ENCODE data around the gene NME9. TPM values are rescaled to one million over a fixed set of nuclear protein-coding genes. Genes with fewer than 3 reads are reported as not detected.

The NME9 gene
- polyA plus RNA-seq, 3 donors, result 2.7 to 5.0 (median 3.4) TPM

- DNase-seq, result no peak
These were observed 33.7 kb upstream of the NME9 start for GRCh38 chr3:138363322-138363721.

DNA sequence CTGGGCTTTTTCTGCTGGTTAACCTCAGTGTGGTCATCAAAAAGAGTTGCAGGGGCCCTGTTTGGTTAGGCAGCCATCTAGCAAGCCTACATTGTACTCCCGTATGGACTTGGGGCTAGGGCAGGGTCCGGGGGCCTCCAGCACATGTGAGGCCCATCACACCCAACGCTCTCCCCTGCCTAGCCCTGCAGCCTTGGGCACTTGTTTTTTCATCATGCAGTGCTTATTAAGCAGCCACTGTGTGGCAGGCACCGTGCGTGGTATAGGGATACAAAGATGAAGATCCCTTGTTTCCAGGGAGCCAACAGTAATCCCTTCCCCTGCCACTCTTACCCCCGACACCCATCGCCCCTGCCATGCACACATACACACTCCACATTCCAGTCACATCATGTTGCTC, 32.9 kb upstream of the NME9 start:
- no peak for DNase-seq

DNA sequence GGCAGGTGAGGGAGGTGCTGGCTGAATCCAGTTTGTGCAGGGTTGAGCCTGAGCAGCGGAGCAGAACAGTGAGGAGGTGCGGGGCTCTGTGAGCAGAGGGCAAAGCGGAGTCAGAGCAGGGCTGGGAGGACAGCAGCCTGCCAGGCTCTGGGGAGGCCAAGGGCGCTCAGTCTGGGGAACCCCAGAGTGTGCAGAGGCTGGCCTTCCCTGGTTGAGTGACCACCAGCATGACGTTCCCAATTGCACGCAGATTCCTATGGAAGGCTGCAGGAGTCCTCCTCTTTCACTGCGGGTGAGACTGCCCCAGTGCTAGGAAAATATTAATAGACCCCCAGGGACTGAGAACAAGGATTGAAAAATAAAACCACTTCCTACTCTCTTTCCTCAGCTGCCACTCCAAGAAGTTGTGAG, 31.9 kb upstream of the NME9 start:
- DNase-seq, result peak; percentile 67

GRCh38 chr3:138360869-138361525, 31.3 kb upstream of the NME9 start:
- DNase-seq, result no peak

- no peak for DNase-seq
These were observed 30.5 kb upstream of the NME9 start for GRCh38 chr3:138359919-138360868.

DNA sequence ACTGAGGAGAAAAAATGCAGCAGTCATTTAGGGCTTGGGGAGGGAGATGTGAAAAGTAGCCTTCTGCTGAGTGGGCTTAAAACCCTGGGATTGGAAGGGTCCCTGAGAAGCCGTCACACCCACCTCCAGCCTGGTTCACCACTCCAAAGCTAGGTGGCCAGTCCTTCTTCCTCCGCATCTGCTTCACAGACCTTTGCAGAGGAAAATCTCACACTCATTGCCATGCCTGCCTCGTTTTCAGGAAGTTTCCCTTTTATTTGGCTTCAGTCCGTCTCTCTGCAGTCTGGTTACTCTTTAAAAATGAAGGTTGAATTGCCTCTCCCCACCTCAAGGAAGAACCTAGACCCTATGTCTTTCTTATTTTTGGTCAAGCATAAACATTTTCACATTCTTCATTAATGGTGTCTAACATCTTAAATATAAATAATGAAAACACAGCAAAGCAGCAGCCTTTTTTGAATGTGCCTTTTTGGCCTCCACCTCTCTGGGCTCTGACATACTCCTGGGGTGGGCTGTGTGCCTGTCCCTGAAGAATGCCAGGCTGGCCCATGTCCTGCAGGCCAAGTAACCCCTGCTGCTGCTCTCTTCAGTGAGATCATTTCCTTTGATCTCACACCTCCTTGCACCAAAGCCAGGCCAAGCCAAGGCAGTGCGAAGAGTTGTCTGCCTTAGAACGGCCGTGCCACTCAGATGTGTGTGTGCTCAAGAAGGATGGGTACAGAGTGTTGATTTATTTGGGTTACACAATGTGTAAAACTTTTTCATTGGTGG, 29.7 kb upstream of the NME9 start:
- DNase-seq, result no peak

DNA sequence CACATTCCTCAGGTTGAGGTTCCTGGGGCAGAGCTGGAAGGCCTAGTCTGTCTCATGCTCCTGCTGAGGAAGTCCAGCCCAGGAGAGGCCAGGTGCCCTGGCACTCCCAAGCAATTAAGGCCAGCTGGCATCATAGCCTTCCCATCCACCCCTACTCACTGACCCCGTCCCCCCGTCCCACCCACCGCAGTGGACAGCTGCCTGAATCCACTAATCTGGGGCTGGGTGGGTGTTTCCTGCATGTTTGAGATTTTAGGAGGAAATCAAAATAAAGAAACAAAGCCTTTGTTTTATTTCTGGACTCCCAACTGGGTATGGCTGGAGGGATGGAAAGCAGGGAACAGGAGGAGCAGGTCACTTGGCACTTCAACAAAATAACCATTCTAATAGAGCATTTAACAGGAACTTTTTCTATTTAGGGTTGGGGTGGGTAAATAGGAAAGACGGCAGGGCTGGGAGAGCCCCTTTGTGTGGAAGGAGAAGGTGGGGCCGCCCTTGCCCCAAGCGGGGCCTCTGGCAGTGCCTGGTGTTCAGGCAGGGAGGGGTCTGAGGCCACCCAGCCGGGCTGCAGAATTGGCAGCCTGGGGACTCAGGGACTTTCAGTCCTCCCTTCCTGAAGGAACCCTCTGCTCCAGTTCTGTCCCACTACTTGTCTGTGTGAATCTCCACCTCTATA, 27.2 kb upstream of the NME9 start:
- DNase-seq, result no peak

DNA sequence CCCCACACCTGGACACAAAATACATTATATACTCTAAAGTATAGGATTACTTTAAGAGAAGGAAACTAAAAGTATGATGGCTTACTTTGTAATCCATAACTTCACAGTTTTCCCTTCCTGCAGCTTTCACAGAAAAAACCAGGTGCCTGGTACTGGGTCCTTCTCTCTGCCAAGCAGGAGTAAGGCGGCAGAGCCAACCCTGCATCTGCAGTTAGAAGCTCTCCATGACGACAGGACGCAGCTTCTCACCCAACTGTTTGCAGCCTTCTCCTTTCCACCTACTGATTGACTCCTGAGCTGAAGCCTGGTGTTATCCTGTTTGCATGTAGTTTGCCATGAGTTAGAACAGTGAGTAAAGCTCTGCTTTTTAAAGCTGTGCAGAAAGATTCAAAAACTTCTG, 25.4 kb upstream of the NME9 start:
- no peak for DNase-seq

GRCh38 chr3:138354376-138354775, 24.7 kb upstream of the NME9 start:
- no peak for DNase-seq

GRCh38 chr3:138351916-138352550, 22.4 kb upstream of the NME9 start:
- no peak for DNase-seq

GRCh38 chr3:138351151-138351550, 21.5 kb upstream of the NME9 start:
- DNase-seq, result no peak

DNA sequence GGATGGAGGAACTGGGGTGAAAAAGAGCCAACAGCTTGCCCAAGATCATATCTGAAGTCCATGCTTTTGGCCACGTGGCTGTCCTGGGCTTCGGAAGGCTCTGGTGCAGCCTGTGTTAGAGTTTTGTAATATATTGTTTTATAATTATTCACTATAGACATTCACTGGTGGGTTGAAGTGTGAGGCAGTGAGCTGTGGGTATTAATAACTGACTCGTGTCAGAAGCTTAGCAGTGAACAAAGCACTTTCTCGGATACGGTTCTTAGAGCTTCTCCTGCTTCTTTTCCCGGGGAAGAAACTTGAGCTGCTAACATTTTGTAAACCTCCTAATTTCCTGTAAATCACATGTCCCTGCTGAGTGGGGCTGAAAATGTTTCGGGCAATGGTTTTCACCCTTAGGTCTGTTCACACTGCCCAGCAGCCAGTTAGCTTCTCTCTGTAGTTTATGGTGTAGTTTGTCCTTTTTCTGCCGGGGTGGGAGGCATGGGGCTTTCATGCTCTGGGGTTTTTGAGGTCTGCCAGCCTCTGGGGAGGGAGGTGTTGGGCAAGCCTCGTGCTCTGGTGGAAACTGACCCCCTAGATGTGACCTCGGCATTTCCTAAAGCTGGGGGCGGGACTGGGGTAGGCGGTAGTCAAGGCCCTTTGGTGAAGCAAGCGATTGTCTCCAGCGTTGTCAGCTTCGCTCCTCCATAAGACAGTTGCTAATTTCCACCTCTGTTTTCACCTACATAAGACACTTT, 20.4 kb upstream of the NME9 start:
- DNase-seq, result peak; percentile 52

DNA sequence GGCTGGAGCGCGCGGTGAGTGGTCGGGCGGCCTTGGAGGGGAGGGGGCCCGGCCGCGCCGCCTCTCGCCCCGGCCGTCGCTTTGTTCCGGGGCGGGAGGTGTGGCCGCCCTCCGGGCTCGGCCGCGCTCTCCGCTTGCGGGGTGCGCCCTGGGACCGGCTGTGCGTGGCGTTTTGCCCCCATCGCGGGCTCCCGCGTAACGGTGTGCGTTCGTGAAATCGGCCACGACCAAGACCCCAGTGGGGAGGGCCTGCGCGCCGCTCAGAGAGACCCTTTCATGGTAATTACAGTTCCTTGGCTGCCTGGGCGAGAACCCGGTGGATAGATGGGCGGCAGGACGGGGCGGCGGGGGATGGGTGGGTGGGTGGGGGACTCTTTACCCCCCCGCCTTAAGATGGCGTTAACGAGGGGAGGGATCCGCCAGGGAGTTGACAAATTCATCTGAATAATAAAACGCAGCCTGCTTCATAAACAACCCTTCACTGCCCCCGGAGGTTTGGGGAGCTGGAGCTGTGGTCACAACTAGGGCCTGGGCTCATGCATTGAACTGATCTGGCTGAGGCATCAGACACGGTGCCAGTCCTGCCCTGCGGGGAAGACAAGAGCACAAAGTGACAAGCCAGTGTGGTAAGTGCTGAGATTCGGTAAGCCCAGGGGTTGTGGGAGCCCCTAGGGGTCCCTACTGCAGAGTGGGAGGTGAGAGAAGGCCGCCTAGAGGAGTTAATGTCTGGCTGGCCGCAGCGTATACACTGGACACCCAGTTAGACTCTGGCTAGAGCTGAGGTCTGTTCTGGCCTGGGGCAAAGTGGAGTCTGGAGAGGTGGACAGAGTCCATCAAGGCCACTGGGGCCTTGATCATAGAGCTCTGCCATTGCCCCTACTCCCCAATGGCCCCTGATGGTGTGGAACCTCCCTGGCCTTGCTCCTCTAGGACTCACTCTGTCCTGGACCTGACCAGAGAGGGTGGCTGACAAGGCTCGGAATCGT, 19.4 kb upstream of the NME9 start:
- DNase-seq, result peak; percentile 23

GRCh38 chr3:138347960-138348753, 18.5 kb upstream of the NME9 start, which contains the start of gene MRAS:
MRAS (plus strand) TSS chr3:138348579; CDS start chr3:138372884, 24,305 bp downstream.
- peak; percentile 67 for DNase-seq

DNA sequence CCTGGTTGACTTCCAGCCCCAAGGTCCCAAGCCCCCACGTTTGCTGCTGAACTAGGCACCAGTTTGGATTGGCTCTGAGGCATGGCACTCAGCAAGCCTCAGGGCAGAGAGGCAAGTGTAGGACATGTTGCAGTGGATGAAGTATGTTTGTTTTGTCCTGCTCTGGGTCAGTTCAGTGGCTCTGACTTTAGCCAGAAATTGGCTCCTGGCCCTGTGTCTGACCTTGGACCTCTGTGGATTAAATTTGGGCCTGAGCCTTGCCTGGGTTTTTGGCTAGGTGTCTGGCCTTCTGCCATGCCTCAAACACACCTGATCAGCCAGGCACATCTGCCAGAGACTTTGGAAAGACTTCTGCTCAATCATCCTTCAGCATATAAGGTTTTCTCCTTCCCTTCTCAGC, 15.1 kb upstream of the NME9 start:
- DNase-seq, result no peak

DNA sequence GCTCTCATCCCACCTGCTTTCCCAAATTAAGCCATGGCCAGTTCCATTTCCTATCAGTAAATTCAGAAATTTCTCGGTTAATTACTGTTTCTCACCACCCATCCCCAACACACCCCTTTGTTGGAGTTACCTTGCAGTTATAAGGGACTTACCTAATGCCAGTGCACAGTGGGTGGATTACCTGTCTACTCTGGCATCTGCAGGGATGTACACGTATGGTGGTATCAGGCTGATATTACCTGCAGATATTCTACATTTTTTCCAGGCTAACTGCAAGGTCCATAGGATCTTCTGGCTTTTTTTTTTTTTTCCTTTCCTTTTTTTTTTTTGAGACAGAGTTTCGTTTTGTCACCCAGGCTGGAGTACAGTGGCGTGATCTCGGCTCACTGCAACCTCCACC, 10.9 kb upstream of the NME9 start:
- no peak for DNase-seq

GRCh38 chr3:138338811-138339210, 9.2 kb upstream of the NME9 start:
- no peak for DNase-seq

GRCh38 chr3:138338244-138338643, 8.6 kb upstream of the NME9 start:
- no peak for DNase-seq

Measured in renal pelvis (tissue), 4 donors.